Measurements from ENCODE around the gene USP44.
"Not testable (repeated sequence)": the region's sequence is repeated elsewhere in the genome, so short reads cannot be mapped to it uniquely, and the experiment has no call there.

USP44 gene

DNA sequence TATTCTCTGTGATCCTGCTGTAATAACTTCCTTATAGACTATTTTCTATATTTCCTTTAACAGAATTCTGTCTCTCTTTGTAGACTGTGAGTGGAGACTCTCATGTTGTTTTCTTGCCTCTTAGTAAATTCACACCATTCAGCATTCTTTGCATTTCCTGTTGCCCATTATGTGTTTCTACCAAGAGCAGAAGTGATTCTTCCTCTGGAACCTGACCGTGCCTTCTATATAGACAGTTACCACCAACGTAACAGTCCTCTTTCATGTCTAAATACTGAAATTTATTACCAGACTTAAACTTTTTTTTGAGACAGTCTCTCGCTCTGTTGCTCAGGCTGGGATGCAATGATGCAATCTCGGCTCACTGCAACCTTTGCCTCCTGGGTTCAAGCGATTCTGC lies 46.2 kb downstream of the USP44 start:
- no peak for DNase-seq

DNA sequence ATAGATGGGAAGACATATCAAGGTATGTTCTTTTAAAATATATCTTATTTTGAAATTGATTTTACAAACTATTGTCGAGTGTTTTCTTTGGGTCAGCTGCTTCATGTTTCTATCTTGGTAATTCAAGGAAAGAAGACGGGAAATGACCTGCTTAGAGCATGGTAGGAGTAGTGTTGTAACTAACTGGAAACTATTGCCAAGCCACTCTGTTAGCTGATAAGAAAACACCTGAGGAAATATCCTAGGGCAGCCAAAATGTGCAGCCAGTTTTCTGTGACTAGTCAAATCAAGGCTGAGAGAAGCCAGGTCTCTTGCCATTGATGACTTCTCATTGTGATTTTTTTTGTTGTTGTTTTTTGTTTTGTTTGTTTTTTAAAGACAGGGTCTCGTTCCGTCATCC lies 47.1 kb downstream of the USP44 start:
- DNase-seq: no peak

- no peak for DNase-seq
These were observed 51.5 kb downstream of the USP44 start for GRCh38 chr12:95499772-95500171.

DNA sequence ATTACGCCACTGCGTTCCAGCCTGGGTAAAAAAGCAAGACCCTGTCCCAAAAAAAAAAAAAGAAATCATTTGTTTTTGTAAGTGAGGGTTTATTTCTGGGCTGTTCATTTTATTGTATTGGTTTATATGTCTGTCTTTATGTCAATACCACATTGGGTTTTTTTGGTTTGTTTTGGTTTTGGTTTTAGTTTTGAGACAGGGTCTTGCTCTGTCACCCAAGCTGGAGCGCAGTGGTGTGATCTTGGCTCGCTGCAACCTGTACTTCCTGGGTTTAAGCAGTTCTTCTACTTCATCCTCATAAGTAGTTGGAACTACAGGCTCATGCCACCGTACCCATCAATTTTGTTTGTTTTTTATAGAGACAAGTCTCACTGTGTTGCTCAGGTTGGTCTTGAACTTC lies 52.3 kb downstream of the USP44 start:
- no peak for DNase-seq

GRCh38 chr12:95497031-95497430 lies 54.2 kb downstream of the USP44 start:
- no peak for DNase-seq

- DNase-seq: no peak
These were observed 55.8 kb downstream of the USP44 start for GRCh38 chr12:95495433-95495832.

DNA sequence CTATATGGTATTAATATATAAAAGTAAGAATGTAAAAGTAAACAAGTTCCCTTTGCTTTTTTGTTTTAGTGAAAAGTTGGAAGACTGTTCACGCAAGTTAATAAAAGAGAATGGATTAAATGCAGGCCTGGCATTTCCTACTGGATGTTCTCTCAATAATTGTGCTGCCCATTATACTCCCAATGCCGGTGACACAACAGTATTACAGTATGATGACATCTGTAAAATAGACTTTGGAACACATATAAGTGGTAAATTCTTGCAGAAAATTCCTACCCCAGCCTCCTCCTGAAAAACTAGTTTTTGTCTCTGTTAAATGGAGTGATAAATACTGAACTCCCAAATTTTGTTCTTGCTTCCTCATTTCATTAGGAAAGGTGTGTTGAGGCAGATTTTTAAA lies 56.4 kb downstream of the USP44 start:
- DNase-seq: no peak

DNA sequence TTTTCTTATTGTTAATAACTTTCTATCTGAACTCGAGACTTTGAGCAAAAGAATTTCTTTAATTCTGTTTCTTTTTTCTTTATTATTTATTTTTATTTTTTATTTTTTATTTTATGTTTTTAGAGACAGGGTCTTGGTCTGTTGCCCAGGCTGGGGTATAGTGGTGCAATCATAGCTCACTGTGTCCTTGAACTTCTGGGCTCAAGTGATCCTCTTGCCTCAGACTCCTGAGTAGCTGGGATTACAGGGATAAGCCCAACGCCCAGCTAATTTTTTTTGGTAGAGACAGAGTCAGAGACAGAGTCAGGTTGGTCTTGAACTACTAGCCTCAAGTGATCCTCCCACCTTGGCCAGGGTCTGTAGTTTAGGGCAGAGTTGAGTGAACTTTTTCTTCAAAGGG lies 58.8 kb downstream of the USP44 start:
- no peak for DNase-seq

GRCh38 chr12:95487024-95487423 lies 64.3 kb downstream of the USP44 start:
- no peak for DNase-seq

- no peak for DNase-seq
These were observed 66.8 kb downstream of the USP44 start for GRCh38 chr12:95484524-95484923.

- DNase-seq: not testable (repeated sequence)
These were observed 68.7 kb downstream of the USP44 start for GRCh38 chr12:95482564-95482963.

GRCh38 chr12:95481888-95482287 lies 69.4 kb downstream of the USP44 start:
- DNase-seq: no peak

- DNase-seq: no peak
These were observed 70.2 kb downstream of the USP44 start for GRCh38 chr12:95481072-95481471.

DNA sequence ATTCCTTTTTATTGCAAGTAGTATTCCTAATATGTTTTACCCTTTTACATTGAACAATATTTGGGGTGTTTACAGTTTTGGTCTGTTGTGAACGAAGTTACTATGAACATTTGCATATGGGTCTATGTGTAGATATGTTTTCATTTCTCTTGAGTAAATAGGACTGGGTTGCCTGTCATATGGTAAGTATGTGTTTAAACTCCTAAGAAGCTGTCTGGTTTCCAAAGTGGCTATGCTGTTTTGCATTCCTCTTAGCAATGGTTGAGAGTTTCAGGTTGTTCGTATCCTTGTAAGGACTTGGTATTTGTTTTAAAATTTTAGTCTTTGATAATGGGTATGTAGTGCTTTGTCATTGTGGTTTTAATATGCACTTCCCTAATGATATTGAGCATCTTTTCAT lies 71.0 kb downstream of the USP44 start:
- DNase-seq: no peak

GRCh38 chr12:95474660-95474958 lies 76.7 kb downstream of the USP44 start:
- DNase-seq: no peak

DNA sequence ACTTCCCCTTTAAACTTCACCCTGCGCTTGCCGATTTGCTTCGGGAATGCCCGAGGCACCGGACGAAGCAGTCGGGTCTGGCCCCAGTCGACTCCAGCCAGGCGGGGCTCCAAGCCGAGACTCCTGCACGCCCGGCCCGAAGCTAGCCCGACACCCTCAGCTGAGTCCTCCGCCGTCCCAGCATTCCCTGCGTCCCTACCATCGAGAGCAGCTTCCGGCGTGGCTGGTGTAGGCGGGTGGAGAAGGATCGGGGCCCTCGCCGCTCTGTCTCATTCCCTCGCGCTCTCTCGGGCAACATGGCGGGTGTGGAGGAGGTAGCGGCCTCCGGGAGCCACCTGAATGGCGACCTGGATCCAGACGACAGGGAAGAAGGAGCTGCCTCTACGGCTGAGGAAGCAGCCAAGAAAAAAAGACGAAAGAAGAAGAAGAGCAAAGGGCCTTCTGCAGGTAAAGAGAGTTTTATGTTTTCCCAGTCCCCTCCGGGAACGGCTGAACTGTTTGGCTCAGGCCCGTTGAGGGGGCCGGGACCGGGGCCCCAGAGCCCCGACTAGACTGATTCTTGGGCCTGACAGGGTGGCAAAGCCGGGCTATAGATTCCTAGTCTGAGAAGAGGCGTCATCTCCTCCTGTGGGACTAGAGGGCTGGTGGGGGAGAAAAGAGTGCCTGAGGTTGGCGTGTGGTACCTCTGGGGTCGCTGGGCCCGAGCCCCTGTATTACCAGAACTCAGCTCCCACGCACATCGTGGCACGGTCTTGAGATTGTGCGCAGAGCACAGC lies 77.2 kb downstream of the USP44 start, which contains the start of gene METAP2:
Gene METAP2, plus strand, starts transcription at position 269 of the 776 bp plus-strand sequence. Its CDS starts 28 bp downstream, at position 297.
- DNase-seq: peak; percentile 97

GRCh38 chr12:95473231-95473883 lies 77.9 kb downstream of the USP44 start:
- peak; percentile 44 for DNase-seq

DNA sequence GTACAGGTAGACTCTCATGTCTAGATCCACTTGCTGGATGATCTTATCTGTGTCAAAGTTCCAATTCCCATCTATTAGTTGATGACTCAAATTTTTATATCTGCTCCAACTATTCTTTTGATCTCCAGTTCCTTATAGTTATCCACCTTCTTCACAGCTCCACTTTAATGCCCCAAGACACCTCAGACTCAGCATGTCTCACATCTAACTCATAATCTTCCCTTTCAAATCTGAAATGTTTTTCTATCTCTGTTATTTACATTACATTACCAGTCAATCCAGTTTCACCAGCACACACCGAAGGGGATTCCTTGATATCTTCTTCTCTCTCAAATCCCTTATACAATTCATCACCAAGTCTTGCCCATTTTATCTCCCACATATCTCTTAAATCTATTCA lies 81.0 kb downstream of the USP44 start:
- DNase-seq: no peak
